Hippocampal formation (tissue), 2 donors: ENCODE measurements around the gene ERO1B.

Experiments
- DNase-seq, 2 donors: peaks; one replicate each; lab custom pipeline; 2025; lab: John Stamatoyannopoulos, UW

Gene ERO1B

GRCh38 chr1:236253918-236254637 lies 27.7 kb downstream of the ERO1B start:
- no peak for DNase-seq

DNA sequence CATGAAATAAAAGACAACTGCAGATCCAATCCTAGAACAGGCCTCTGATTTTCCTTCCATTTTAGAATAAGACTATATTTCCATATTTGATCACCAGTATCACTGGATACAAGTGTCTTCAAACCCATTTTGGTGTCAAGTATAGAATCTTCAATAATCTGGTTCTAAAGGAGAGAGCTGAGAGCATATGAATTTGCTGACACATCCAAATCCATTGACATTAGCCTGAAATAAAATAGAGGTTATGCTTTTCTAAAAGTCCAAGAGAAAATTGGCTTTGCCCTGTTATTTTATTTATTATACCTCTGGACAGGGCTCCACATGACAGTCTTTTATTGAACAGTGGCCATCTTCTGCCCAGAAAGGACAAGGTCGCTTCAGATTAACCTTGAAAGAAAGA lies 28.6 kb downstream of the ERO1B start:
- DNase-seq = no peak

- no peak for DNase-seq
Measured at GRCh38 chr1:236251587-236251986, 30.2 kb downstream of the ERO1B start.

GRCh38 chr1:236247286-236247685 lies 34.5 kb downstream of the ERO1B start:
- DNase-seq = no peak

GRCh38 chr1:236242568-236242967 lies 39.2 kb downstream of the ERO1B start:
- DNase-seq = no peak

DNA sequence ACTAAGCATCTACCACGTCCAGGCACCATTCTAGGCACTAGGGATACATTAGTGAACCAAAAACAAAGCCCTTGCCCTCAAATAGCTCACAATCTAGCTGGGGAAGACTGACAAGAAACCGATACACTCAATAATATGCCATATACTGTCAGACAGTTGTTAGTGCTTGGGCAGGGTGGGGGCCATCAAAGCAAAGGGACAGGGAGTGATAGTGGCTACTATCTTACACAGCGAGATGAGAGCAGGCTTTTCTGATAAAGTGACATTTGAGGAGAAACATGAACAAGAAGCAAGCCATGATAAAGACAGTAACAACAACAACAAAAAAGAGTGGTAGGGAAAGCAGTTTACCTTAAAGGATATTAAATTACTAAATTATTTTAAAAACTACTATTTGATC lies 41.1 kb downstream of the ERO1B start:
- DNase-seq = no peak

DNA sequence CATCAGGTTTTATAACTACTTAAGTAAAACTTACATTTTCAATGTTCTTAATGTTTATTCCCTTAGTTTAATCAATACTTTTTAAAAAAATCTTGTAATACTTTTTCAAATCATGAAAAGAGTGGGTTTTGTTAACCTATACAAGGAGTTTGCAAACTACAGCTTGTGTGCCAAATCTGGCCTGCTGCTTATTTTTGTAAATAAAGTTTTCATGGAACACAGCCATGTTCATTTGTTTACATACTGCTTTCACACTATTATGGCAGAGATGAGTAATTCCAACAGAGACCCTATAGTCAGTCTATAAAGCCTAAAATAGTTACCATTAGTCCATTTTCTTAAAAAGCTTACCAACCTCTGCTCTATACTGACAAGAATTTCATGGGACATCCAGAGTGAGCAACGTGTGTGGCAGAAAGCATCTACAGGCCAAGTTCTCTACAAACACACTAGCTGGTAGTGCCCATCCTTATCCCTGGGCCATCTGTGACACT lies 42.6 kb downstream of the ERO1B start:
- DNase-seq = no peak

GRCh38 chr1:236235116-236235515 lies 46.6 kb downstream of the ERO1B start:
- DNase-seq = no peak

DNA sequence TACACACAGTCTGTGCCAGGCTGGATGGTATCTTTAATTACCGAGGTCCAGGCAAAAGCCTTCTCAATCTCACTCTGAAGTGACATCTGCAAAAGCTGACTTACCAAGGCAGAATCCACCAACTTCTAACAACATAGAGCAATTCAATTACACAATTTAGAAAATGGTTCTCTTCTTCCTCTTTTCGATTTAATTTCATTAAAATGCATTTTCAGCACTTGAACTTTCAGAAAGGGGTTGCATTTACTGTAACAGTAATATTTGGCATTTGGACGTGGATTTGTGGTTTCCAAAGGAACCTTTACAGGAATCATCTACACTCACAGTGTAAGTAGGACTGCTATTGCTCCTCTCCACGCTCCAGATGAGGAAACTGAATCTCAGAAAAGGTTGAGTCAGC lies 53.3 kb downstream of the ERO1B start:
- no peak for DNase-seq

GRCh38 chr1:236222632-236223031 lies 59.1 kb downstream of the ERO1B start:
- no peak for DNase-seq

DNA sequence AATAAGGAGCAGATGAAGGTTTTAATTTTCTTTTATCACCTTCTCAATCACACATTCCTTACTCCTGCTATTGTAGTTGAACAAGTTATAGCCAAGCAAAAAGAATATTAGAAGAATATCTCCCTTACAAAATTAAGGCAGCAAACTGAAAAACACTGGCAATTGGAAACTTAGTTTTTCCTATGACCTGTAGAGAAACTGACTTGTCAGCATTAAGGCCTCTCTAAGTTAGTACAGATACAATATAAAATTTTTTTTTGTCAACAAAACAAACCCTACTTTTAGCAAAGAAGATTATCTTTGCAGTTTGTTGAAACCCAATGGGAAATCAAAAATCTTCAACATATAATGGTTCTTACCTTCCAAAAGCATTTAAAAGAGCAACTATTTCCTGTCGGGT lies 61.3 kb downstream of the ERO1B start:
- no peak for DNase-seq

DNA sequence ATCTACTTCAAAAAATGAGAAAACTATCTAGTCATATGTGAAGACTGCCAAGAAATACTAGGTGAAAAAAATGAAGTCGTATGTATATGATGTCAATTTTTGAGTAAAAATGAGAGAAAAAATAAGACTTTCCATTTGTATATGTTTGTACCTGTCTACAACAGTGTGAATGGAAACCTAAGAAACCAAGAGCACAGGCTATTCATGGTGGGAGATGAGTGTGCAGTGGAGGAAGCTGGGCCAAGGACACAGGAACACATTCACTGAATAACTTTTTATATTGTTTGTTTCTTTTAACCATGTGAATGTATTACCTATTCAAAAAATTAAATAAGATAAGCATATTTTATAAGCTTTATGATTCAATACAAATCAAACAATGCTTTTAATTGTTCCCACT lies 67.0 kb downstream of the ERO1B start:
- no peak for DNase-seq

DNA sequence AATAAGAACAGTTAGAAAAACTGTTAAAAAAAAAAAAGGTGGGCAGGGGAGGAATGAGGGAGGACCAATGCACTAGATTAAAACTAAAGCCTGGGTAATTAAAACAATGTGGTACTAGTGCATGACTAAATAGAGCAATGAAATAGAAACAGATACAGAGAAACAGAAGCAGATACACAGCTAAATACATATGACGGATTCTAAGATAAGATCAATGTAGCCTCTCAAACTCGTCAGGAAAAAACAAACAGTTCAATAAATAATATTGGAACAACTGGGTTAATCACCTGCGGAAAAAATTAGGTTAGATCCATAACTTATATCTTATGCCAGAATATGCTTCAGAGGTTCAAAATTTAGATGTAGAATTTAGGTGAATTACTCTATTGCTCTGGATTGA lies 68.2 kb downstream of the ERO1B start:
- DNase-seq = no peak

GRCh38 chr1:236211815-236212214 lies 69.9 kb downstream of the ERO1B start:
- DNase-seq = no peak

DNA sequence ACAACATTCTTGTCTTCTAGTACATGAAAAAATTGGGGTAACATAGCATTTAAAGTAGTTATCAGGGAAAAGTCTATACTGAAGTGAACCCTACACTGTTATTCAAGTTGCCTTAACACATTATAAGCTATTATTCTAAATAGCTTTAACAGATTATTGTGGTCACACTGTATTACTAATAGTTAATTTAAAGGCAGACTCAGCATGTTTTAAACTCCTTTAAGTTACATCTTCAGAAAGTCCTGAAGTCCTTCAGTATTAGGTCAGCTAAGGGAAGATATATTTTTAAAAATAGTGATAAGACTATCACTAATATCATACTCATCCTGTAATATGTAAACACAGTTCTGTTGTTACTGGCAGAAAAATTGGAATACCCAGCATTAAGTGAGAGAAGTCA lies 72.0 kb downstream of the ERO1B start:
- DNase-seq = no peak

DNA sequence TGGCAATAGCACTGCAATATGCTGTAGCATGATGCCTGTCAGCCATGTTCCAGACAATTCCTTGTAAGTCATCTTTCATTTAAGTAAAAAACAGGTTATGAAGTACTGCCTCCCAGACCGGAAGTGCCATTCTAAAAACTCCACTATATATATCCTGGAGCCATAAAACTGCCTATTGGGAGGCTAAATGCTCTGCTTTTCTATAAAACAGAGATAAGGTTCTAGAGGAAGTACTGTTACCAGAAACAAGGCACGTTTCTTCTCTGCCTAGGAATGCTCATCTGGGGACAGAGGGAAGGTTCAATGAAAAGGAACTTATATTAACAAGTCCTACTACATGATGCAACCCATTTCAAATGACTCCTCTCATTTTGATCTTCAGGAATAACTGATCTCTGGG lies 72.6 kb downstream of the ERO1B start:
- DNase-seq = no peak

- no peak for DNase-seq
Measured at GRCh38 chr1:236207569-236207968, 74.2 kb downstream of the ERO1B start.

GRCh38 chr1:236207121-236207520 lies 74.6 kb downstream of the ERO1B start:
- DNase-seq = no peak

- no peak for DNase-seq
Measured at GRCh38 chr1:236206548-236206947, 75.2 kb downstream of the ERO1B start.

GRCh38 chr1:236204656-236205055 lies 77.1 kb downstream of the ERO1B start:
- no peak for DNase-seq

DNA sequence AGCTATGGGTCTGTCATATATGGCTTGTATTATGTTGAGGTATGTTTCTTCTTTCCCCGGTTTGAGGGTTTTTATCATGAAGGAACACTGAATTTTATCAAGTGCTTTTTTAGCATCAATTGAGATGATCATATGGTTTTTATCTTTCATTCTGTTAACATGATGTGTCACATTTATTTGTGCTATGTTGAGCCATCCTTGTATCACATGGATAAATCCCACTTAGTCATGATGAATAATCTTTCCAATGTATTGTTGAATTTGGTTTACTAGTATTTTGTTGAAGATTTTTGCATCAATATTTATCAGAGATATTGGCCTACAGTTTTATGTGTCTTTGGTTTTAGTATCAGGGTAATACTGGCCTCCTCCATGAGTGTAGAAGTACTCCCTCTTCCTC lies 77.7 kb downstream of the ERO1B start:
- no peak for DNase-seq

- no peak for DNase-seq
Measured at GRCh38 chr1:236201786-236202185, 80.0 kb downstream of the ERO1B start.

GRCh38 chr1:236200925-236201324 lies 80.8 kb downstream of the ERO1B start:
- no peak for DNase-seq

DNA sequence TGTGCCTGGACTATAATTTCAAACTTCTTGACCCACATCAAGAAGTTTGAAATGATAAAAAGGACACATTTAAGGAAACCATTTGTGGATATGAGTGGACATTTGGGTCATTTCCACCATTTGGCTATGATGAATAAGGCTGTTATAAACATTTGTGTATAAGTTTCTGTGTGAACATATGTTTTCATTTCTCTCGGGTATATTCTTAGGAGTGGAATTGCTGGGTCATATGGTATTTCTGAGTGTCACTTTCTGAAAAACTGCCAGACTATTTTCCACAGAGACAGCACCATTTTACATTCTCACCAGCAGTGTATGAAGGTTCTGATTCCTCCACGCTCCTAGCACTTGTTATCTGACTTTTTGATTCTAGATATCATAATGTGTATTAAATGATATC lies 88.6 kb downstream of the ERO1B start:
- no peak for DNase-seq
